Ascending aorta (tissue), 2 donors: ENCODE measurements around the gene TFB1M. TPM values are rescaled to one million over a fixed set of nuclear protein-coding genes. Genes with fewer than 3 reads are reported as not detected.
A peak's percentile ranks its signal among the peaks of the same experiment; 100 is the strongest.

ENCODE experiments used
- DNase-seq, 2 donors: peaks; one replicate each; pipeline ENCODE4 v3.0.0-alpha.2; 2019; ENCODE audit warnings: low spot score in 2 of 2
- H3K27ac ChIP-seq, 2 donors: fragments of 200-600 bp; sonication (generic); one replicate each; pipeline ENCODE4 v1.5.1; 2016 to 2017; ENCODE audit warnings: mild to moderate bottlenecking in 1 of 2
- H3K27me3 ChIP-seq: fragments of 200-600 bp; sonication (generic); one replicate; pipeline ENCODE4 v1.5.1; 2017
- H3K36me3 ChIP-seq, 2 donors: fragments of 200-600 bp; sonication (generic); one replicate each; pipeline ENCODE4 v1.5.1; 2016
- H3K4me1 ChIP-seq, 2 donors: fragments of 200-600 bp; sonication (generic); one replicate each; pipeline ENCODE4 v1.5.1; 2016 to 2017; ENCODE audit warnings: mild to moderate bottlenecking in 1 of 2
- H3K4me3 ChIP-seq, 2 donors: fragments of 200-600 bp; sonication (generic); one replicate each; pipeline ENCODE4 v1.5.1; 2016 to 2017; ENCODE audit warnings: mild to moderate bottlenecking in 1 of 2
- H3K9me3 ChIP-seq, 2 donors: fragments of 200-600 bp; sonication (generic); one replicate each; pipeline ENCODE4 v1.5.1; 2016
- intact Hi-C: fragments of 100-400 bp; cut with DNase I; formaldehyde crosslinking; loops from one replicate; pipeline ENCODE4 v1.15.1; 2023
- total RNA-seq: library from RNA; depleted of rRNA; stranded (reverse); fragments of >200 nt; gene quantifications from one replicate; pipeline ENCODE4 v1.1.0, GENCODE V29; 2016
- TF ChIP-seq, protein P1 (sequence below), 3 experiments: fragments of 200-600 bp in 2 of 3; fragments of 450-650 bp in 1 of 3; sonication (generic) in 2 of 3; IDR thresholded peaks; one replicate each; pipeline ENCODE4 v1.5.1; 2016 to 2019; ENCODE audit warnings: antibody characterized with exemption in 3 of 3, mild to moderate bottlenecking in 1 of 3, moderate library complexity in 1 of 3

TFB1M gene
- total RNA-seq, 1 donor from 2014 or later, result 2.9 TPM

DNA sequence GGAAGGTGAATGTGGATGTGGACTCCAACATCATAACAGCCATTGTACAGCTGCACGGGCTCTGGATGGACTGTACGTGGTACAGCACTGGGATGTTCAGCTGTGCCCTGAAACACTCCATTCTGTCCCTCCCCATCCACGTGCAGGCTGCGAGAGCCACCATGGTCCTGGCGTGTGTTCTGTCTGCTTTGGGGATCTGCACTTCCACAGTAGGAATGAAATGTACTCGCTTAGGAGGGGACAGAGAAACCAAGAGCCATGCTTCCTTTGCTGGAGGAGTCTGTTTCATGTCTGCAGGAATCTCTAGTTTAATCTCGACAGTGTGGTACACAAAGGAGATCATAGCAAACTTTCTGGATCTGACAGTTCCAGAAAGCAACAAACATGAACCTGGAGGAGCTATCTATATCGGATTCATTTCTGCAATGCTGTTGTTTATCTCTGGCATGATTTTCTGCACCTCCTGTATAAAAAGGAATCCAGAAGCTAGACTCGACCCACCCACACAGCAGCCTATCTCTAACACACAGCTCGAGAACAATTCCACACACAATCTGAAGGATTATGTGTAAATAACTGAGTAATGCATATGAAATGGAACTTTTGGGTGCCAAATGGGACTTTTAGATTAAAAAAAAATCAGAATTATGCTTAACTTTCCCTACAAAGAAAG lies 38.3 kb downstream of the TFB1M start:
- peaks cover 3 to 22% of the 10 kb centered on the region in 2 donors for H3K4me1 ChIP-seq
- intact Hi-C loops, result no loop called here
- H3K4me3 ChIP-seq, result no peak overlapping the region
- no peaks in the 10 kb centered on the region for H3K27me3 ChIP-seq
- TF ChIP-seq, protein P1, sequence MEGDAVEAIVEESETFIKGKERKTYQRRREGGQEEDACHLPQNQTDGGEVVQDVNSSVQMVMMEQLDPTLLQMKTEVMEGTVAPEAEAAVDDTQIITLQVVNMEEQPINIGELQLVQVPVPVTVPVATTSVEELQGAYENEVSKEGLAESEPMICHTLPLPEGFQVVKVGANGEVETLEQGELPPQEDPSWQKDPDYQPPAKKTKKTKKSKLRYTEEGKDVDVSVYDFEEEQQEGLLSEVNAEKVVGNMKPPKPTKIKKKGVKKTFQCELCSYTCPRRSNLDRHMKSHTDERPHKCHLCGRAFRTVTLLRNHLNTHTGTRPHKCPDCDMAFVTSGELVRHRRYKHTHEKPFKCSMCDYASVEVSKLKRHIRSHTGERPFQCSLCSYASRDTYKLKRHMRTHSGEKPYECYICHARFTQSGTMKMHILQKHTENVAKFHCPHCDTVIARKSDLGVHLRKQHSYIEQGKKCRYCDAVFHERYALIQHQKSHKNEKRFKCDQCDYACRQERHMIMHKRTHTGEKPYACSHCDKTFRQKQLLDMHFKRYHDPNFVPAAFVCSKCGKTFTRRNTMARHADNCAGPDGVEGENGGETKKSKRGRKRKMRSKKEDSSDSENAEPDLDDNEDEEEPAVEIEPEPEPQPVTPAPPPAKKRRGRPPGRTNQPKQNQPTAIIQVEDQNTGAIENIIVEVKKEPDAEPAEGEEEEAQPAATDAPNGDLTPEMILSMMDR (IDR thresholded peaks at IDR 0.05), result no peak
- no peaks in the 10 kb centered on the region for H3K9me3 ChIP-seq
- peak overlapping the region; percentile 44 to 56 for H3K27ac ChIP-seq
- H3K36me3 ChIP-seq, result peaks cover 0 to 4% of the 10 kb centered on the region in 2 donors
- no peak for DNase-seq

DNA sequence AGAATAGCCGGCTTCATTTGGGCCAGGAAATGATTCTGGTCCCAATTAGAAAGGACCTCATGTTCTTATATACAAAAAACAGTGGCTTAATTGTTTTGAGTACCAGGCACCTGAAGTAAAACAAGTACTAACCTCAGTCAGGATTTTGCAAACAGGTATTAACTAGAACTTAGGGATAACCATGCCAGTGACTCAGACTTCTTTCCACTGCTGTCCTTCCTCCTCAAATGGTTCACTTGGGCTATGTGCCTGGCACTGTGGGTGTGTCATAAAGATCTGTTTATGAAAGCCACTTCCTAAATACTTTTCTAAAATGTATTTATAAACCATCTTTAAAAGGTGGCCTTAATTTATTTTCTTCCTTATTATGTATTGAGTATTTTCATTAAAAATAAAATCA lies 39.8 kb downstream of the TFB1M start:
- no peak overlapping the region for H3K4me3 ChIP-seq
- intact Hi-C loops, result no loop called here
- peaks cover 3 to 22% of the 10 kb centered on the region in 2 donors for H3K4me1 ChIP-seq

GRCh38 chr6:155274106-155274505 lies 40.2 kb downstream of the TFB1M start:
- DNase-seq, result no peak
- H3K4me1 ChIP-seq, result peaks cover 3 to 22% of the 10 kb centered on the region in 2 donors
- intact Hi-C loops, result no loop called here
- TF ChIP-seq, protein P1 (IDR thresholded peaks at IDR 0.05), result no peak
- peak overlapping the region; percentile 54 to 59 for H3K27ac ChIP-seq
- no peak overlapping the region for H3K4me3 ChIP-seq
- no peaks in the 10 kb centered on the region for H3K9me3 ChIP-seq
- no peaks in the 10 kb centered on the region for H3K27me3 ChIP-seq
- no peaks in the 10 kb centered on the region for H3K36me3 ChIP-seq

More for the DNA sequence above, 39.8 kb downstream of the TFB1M start:
- Histone ChIP-seq H3K27ac (peak overlapping the region; percentile 54 to 59), H3K36me3 (peaks cover 0 to 3% of the 10 kb centered on the region in 2 donors), H3K9me3 (no peaks in the 10 kb centered on the region), H3K27me3 (no peaks in the 10 kb centered on the region)
- TF ChIP-seq, protein P1 (IDR thresholded peaks at IDR 0.05), result no peak
- DNase-seq, result no peak

- H3K27ac ChIP-seq, result peak overlapping the region; percentile 54 to 59
- peaks cover 3 to 22% of the 10 kb centered on the region in 2 donors for H3K4me1 ChIP-seq
- no peak overlapping the region for H3K4me3 ChIP-seq
- intact Hi-C loops, result no loop called here
- H3K27me3 ChIP-seq, result no peaks in the 10 kb centered on the region
- TF ChIP-seq, protein P1 (IDR thresholded peaks at IDR 0.05), result no peak
- no peaks in the 10 kb centered on the region for H3K36me3 ChIP-seq
- no peaks in the 10 kb centered on the region for H3K9me3 ChIP-seq
- no peak for DNase-seq
Measured at GRCh38 chr6:155273431-155273830, 40.9 kb downstream of the TFB1M start.

- intact Hi-C loops, result no loop called here
- no peaks in the 10 kb centered on the region for H3K27me3 ChIP-seq
- no peak overlapping the region for H3K4me3 ChIP-seq
- H3K9me3 ChIP-seq, result no peaks in the 10 kb centered on the region
- H3K36me3 ChIP-seq, result no peaks in the 10 kb centered on the region
- peak overlapping the region; percentile 54 to 59 for H3K27ac ChIP-seq
- peaks cover 3 to 24% of the 10 kb centered on the region in 2 donors for H3K4me1 ChIP-seq
- TF ChIP-seq, protein P1 (IDR thresholded peaks at IDR 0.05), result no peak
- no peak for DNase-seq
Measured at GRCh38 chr6:155272353-155273232, 41.7 kb downstream of the TFB1M start.
